SKM-1 (cell line): ENCODE results near the gene LRRN1.

ENCODE experiments used
- DNase-seq: peaks from one replicate; lab custom pipeline; 2025; ENCODE audit not compliant: unreplicated experiment; lab: John Stamatoyannopoulos, UW

LRRN1 gene

GRCh38 chr3:3799173-3800079 is at the start of gene LRRN1:
LRRN1 (plus strand) TSS chr3:3799431; CDS start chr3:3844642, 45,211 bp downstream.
- DNase-seq: no peak

DNA sequence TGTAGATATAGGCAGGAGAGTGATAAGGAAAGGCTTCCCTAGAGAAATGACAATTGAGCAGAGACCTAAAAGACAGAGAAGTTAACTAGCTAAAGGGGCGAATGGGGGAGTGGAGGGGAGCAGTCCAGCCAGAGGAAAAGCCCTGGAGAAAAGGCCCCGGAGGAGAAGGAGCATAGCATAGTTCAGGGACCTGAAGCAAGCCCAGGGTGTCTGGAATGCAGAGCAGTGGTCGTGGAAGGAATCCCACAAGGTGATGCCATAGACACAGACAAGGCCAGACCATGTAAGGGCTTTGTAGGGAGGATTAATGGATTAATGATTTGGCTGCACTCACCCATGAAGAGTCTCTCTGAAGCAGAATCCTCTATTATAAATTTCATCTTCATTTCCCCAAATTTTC is 45.8 kb upstream of the LRRN1 start:
- DNase-seq: no peak

DNA sequence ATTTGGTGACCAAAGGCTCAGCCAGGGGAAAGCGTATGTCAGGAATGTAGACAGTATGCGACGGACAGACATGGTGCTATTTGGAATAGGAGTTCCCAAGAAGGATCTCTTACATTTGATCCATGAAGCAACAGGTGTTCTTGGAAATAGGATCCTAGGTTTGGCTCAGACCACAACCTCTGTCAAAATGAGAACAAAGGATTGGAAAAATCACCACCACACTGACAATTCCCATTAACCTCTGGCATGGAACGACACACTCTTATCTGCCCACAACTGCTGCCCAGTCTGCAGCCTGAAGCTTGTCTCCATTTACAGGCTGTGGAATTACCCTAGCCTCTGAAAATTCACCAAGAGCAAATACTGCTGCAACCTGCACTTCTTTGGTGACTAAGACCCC is 33.6 kb upstream of the LRRN1 start:
- DNase-seq: no peak

- DNase-seq: no peak
Measured at GRCh38 chr3:3766140-3766539, 33.1 kb upstream of the LRRN1 start.

DNA sequence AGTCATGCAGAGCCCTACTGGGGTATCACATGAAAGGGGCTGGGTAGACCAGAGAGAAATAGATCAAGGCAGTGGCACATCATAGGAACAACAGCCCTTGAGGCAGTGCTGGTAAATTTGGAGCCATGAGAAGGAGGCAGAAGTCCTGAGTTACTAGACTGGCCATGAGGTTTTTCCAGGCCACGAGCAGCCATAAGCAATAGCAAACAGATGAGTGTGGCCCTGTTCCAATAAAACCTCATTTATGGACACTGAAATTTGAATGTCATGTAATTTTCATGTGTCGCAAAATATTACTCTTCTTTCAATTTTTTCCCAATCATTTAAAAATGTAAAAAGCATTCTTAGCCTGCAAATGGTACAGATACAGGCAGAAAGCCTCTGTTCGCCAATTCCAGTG is 28.1 kb upstream of the LRRN1 start:
- no peak for DNase-seq

DNA sequence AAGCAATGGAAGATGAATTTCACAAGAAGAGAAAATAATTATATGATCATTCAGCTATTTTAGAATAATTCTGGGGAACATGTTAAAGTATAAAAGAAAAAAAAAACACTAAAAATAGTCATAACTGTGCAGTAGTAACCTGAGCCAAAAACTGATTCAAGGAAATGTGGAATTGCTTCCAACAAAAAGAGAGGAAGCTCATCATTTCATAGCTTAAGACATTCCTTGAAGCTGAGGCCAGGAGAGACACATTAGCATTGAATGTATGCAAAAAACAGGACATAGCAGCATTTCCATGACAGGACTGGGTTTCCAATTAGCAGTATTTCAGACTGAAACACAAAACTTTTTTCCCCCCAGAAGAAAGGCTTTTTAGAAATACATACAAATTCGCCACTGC is 27.7 kb upstream of the LRRN1 start:
- no peak for DNase-seq

DNA sequence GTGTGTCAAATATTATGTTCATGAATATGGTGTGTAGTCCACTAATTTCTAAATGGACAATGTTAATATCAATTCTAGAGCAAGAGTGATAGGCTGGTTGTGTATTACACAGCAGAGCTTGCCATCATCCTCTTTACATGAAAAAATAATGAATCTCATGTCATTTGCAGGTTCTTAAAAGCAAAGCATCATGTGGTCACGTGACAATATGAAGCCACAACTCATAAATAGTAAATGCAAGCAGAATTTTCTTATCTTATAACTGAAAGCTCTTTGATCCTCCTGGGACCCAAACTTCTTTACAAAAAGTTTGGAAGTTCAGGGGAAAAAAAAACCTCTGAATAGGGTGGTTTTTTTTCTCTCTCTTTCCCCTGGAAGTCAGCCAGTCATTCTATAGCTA is 26.9 kb upstream of the LRRN1 start:
- no peak for DNase-seq

DNA sequence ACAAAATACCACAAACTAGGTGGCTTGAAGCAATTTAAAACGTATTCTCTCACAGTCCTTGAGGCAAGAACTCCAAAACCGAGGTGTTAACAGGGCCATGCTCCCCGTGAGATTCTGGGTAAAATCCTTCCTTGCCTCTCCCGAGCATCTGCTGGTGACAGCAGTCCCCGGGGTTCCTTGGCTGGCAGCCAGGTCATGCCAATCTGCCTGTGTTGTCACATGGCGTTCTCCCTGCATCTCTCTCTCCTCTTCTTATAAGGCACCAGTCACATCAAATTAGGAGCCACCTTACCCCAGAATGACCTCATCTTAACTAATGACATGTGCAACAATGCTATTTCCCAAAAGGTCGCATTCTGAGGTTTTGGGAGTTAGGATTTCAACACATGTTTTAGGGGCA is 26.3 kb upstream of the LRRN1 start:
- no peak for DNase-seq

DNA sequence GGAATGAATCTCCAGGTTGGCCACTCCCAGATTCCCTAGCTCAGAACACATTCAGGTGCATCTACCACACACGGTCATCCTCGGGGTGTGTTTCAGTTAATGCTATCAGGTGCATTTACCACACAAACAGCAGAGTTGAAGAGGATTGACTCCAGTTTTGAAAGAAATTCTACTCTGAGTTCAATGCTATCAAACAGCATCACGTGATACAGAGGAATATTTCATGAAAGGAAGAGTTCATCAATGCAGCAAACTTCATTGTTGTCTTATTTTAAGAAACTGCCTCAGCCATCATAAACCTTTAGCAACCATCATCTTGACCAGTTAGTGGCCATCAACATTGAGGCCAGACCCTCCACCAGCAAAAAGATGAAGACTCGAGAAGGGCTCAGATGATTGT is 22.6 kb upstream of the LRRN1 start:
- DNase-seq: no peak

DNA sequence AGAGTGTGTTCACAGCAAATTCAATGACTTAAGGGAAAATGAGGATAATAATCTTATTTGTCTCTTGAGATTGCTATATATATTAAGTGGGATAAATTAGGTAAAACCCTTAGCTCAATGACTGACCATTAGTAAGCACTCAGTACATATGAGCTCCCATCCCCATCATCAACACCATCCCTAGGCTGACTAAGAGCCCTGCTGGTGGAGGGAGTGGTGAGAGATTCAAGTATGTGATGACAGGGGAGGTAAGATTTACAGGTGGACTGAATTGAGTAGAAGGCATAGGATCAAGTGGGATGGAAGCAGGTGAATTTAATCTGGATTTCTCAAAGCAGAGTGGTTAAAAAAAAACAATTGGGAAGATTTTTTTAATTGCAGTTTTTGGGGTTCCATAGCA is 21.0 kb upstream of the LRRN1 start:
- no peak for DNase-seq

DNA sequence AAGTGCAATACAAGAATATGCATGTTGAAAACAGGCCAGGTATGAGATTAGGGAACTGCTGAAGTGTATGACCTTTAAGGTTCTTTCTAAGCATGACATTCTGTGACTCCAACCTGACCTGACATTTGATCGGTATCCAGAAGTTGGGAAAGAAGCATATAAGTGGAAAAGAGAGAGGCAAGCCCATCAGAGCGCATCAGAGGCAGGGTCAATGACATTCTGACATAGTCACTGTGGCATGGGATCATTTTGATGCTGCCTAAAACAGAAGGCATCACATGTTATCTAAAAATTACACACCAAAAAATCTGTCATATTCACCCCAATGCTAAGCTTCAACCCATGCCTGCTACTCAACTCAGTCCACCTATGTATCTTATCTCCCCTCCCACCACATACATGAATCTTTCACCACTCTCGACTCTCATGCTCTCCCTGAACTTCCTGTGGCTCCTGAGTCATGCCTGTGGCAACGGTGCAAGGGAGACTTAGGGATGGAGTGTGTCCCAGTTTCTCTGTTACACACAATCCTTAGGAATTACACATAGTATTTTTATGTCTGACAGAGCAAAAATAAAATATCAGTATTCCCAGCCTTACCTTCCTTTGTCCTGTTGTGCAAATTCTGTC is 20.5 kb upstream of the LRRN1 start:
- DNase-seq: no peak

GRCh38 chr3:3782457-3782856 is 16.8 kb upstream of the LRRN1 start:
- no peak for DNase-seq

- DNase-seq: no peak
Measured at GRCh38 chr3:3783210-3783609, 16.0 kb upstream of the LRRN1 start.

DNA sequence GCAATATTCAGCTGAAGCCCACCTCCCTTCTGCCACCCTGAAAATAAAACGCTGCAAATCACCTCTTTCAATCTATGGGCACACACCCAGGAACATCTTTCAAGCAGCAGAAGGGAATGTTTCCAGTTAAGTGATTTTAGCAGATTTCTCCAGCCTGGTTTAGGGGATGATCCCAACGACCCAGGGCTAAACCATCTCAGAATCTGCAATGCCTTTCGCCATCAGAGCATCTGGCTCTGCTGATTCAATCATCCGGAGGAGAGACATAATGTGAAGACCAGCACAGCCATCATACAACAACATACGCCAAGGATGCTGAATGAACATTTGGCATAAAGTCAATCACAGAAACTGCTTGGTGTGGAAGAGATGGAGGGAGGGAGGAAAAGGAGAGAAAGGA is 15.5 kb upstream of the LRRN1 start:
- no peak for DNase-seq

GRCh38 chr3:3792391-3792790 is 6.8 kb upstream of the LRRN1 start:
- no peak for DNase-seq

- DNase-seq: no peak
Measured at GRCh38 chr3:3798631-3799113, 559 bp upstream of the LRRN1 start.

GRCh38 chr3:3800080-3800455 is 837 bp downstream of the LRRN1 start:
- DNase-seq: no peak

GRCh38 chr3:3800685-3801493 is 1.7 kb downstream of the LRRN1 start:
- DNase-seq: no peak

GRCh38 chr3:3801494-3801841 is 2.2 kb downstream of the LRRN1 start:
- no peak for DNase-seq

- DNase-seq: no peak
Measured at GRCh38 chr3:3802046-3802445, 2.8 kb downstream of the LRRN1 start.

DNA sequence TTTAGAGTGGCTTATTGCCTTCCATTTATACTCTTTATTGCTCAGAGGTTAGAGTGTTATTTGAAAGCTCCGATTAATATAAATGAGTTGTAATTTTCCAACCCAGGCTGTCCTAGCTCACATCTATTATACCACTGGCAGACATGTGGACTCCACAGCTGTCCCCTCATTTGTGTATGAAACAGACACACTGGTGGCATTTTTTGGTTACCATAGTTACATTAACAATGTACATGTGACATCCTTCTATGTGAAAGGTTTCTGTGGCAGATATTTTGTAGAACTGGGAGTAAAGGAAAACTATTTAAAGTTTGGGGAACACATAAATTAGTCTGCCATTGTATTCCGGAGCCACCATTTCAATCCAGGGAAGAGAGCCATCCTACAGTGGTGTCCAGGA is 5.3 kb downstream of the LRRN1 start:
- DNase-seq: no peak

DNA sequence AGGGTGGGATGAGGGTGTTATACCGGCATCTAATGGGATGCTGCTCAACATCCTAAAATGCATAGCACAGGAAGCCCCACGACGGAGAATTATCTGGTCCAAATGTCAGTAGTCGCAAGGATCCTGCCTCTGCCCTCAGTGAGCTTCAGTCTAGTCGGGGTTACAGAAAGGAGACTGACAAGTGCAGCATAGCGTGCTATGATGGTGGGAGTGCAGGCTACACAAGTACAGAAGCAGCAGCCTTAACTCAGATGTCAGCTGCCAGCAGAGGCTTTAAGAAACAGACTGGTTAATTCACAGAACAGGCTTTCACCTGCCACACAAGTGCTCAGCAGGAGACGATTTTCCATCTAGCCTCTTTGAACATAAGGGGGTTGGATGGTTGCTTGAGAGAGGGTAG is 6.9 kb downstream of the LRRN1 start:
- no peak for DNase-seq
